ENCODE measurements around the gene ESD. TPM values are rescaled to one million over a fixed set of nuclear protein-coding genes. Genes with fewer than 3 reads are reported as not detected.

Gene ESD
- total RNA-seq, 3 donors from 2014 or later: 110 to 151 (median 118) TPM

GRCh38 chr13:46754812-46755211 lies 42.1 kb downstream of the ESD start:
- Histone ChIP-seq H3K27ac (no peak overlapping the region), H3K4me3 (no peak overlapping the region), H3K36me3 (no peaks in the 10 kb centered on the region), H3K4me1 (no peaks in the 10 kb centered on the region), H3K9me3 (no peaks in the 10 kb centered on the region), H3K27me3 (no peaks in the 10 kb centered on the region)
- intact Hi-C loops (cut with DNase I; ENCODE audit: low total_unique reads): no loop called here
- no peak for TF ChIP-seq POLR2AphosphoS5 (IDR thresholded peaks at IDR 0.05)
- no peak for TF ChIP-seq POLR2A (IDR thresholded peaks at IDR 0.05)
- TF ChIP-seq CTCF (IDR thresholded peaks at IDR 0.05): no peak
- DNase-seq (ENCODE audit: low spot score in 2 of 2): no peak

- DNase-seq (ENCODE audit: low spot score in 2 of 2): no peak
- no peak for TF ChIP-seq POLR2AphosphoS5 (IDR thresholded peaks at IDR 0.05)
- no peak for TF ChIP-seq CTCF (IDR thresholded peaks at IDR 0.05)
- no peak for TF ChIP-seq POLR2A (IDR thresholded peaks at IDR 0.05)
- Histone ChIP-seq H3K36me3 (no peaks in the 10 kb centered on the region), H3K9me3 (no peaks in the 10 kb centered on the region), H3K4me1 (no peaks in the 10 kb centered on the region), H3K27ac (no peak overlapping the region), H3K4me3 (no peak overlapping the region), H3K27me3 (no peaks in the 10 kb centered on the region)
- intact Hi-C loops (cut with DNase I; ENCODE audit: low total_unique reads): no loop called here
These were observed 43.0 kb downstream of the ESD start for GRCh38 chr13:46753917-46754316.

- H3K4me3 ChIP-seq: no peak overlapping the region
- no peaks in the 10 kb centered on the region for H3K4me1 ChIP-seq
- TF ChIP-seq CTCF (IDR thresholded peaks at IDR 0.05) (no peak), POLR2A (IDR thresholded peaks at IDR 0.05) (no peak), POLR2AphosphoS5 (IDR thresholded peaks at IDR 0.05) (no peak)
- H3K9me3 ChIP-seq: no peaks in the 10 kb centered on the region
- no peak for DNase-seq (ENCODE audit: low spot score in 2 of 2)
- no peaks in the 10 kb centered on the region for H3K36me3 ChIP-seq
- intact Hi-C loops (cut with DNase I; ENCODE audit: low total_unique reads): no loop called here
- H3K27ac ChIP-seq: no peak overlapping the region
- no peaks in the 10 kb centered on the region for H3K27me3 ChIP-seq
These were observed 43.8 kb downstream of the ESD start for GRCh38 chr13:46753137-46753536.

- intact Hi-C loops (cut with DNase I; ENCODE audit: low total_unique reads): no loop called here
- Histone ChIP-seq H3K4me1 (no peaks in the 10 kb centered on the region), H3K9me3 (no peaks in the 10 kb centered on the region), H3K4me3 (no peak overlapping the region), H3K27me3 (no peaks in the 10 kb centered on the region), H3K27ac (no peak overlapping the region), H3K36me3 (no peaks in the 10 kb centered on the region)
- DNase-seq (ENCODE audit: low spot score in 2 of 2): no peak
- TF ChIP-seq CTCF (IDR thresholded peaks at IDR 0.05): no peak
- TF ChIP-seq POLR2A (IDR thresholded peaks at IDR 0.05): no peak
These were observed 44.9 kb downstream of the ESD start for GRCh38 chr13:46751811-46752635.

GRCh38 chr13:46749951-46750350 lies 47.0 kb downstream of the ESD start:
- Histone ChIP-seq H3K27ac (no peak overlapping the region), H3K36me3 (no peaks in the 10 kb centered on the region)

More at GRCh38 chr13:46749951-46750350, 47.0 kb downstream of the ESD start:
- DNase-seq (ENCODE audit: low spot score in 2 of 2): no peak
- intact Hi-C loops (cut with DNase I; ENCODE audit: low total_unique reads): no loop called here
- Histone ChIP-seq H3K4me1 (no peaks in the 10 kb centered on the region), H3K27me3 (no peaks in the 10 kb centered on the region), H3K9me3 (no peaks in the 10 kb centered on the region), H3K4me3 (no peak overlapping the region)
- TF ChIP-seq POLR2AphosphoS5 (IDR thresholded peaks at IDR 0.05): no peak
- TF ChIP-seq CTCF (IDR thresholded peaks at IDR 0.05): no peak
- TF ChIP-seq POLR2A (IDR thresholded peaks at IDR 0.05): no peak
